ENCODE data around the gene THAP11.

Gene THAP11

DNA sequence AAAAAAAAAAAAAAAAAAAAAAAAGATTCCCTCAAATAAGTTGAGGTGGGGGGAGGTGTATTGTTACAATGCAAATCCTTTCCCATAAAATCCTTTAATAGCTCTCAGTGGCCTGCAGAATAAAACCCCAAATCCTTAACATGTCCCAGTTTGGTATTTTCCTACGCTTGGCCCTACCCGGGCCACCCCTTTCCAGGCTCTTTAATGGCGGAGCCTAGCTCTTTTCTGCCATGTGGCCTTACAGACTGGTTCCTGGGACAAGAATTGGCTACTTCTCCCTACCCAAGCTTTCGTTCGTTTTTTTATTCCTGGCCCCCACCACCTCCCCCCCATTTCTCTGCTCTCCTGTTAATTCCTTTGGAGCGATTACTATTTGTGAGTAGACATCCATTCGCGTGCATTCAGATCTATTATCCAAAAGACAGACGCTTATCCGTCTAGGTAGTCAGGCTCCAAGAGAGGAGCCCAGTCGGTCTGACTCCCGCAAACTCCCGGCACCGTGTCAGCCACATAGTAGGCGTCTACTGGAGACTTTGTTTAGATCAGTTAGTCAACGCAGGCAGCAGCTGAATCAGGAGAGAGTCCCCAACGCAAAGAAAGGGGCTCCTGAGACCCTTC is 813 bp upstream of the THAP11 start:
- Histone ChIP-seq H3K27me3 (ENCODE audit: insufficient read depth, low read length) (no peaks in the 10 kb centered on the region), H3F3A (ENCODE audit: insufficient read depth, low read length) (no peaks in the 10 kb centered on the region), H3K9ac (ENCODE audit: low read length) (peak overlapping the region; percentile 90), H3K27ac (ENCODE audit: low read depth, low read length, poor library complexity, severe bottlenecking) (peak overlapping the region; percentile 82), H3K79me2 (ENCODE audit: insufficient read depth, low read length) (no peaks in the 10 kb centered on the region), H3K9me2 (ENCODE audit: low read depth, low read length) (no peaks in the 10 kb centered on the region), H3K4me3 (ENCODE audit: low read depth, low read length, poor library complexity, severe bottlenecking) (peak overlapping the region; percentile 95), H2AFZ (ENCODE audit: low read length) (peak overlapping the region; percentile 57; the same call in 1 of the 2 replicates), H3K9me3 (ENCODE audit: low read length) (no peaks in the 10 kb centered on the region), H3K4me2 (ENCODE audit: low read length) (peak overlapping the region; percentile 92), H3K36me3 (ENCODE audit: insufficient read depth, low read length) (no peaks in the 10 kb centered on the region; the same call in 1 of the 2 replicates), H4K20me1 (ENCODE audit: insufficient read depth, low read length) (no peaks in the 10 kb centered on the region), H3K4me1 (ENCODE audit: insufficient read depth, low read length, severe bottlenecking) (peaks cover 41% of the 10 kb centered on the region)
- TF ChIP-seq EZH2 (IDR thresholded peaks at IDR 0.05; ENCODE audit: borderline replicate concordance, low read length): no peak
- TF ChIP-seq, protein P1, sequence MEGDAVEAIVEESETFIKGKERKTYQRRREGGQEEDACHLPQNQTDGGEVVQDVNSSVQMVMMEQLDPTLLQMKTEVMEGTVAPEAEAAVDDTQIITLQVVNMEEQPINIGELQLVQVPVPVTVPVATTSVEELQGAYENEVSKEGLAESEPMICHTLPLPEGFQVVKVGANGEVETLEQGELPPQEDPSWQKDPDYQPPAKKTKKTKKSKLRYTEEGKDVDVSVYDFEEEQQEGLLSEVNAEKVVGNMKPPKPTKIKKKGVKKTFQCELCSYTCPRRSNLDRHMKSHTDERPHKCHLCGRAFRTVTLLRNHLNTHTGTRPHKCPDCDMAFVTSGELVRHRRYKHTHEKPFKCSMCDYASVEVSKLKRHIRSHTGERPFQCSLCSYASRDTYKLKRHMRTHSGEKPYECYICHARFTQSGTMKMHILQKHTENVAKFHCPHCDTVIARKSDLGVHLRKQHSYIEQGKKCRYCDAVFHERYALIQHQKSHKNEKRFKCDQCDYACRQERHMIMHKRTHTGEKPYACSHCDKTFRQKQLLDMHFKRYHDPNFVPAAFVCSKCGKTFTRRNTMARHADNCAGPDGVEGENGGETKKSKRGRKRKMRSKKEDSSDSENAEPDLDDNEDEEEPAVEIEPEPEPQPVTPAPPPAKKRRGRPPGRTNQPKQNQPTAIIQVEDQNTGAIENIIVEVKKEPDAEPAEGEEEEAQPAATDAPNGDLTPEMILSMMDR (IDR thresholded peaks at IDR 0.05; ENCODE audit: low read length): no peak

DNA sequence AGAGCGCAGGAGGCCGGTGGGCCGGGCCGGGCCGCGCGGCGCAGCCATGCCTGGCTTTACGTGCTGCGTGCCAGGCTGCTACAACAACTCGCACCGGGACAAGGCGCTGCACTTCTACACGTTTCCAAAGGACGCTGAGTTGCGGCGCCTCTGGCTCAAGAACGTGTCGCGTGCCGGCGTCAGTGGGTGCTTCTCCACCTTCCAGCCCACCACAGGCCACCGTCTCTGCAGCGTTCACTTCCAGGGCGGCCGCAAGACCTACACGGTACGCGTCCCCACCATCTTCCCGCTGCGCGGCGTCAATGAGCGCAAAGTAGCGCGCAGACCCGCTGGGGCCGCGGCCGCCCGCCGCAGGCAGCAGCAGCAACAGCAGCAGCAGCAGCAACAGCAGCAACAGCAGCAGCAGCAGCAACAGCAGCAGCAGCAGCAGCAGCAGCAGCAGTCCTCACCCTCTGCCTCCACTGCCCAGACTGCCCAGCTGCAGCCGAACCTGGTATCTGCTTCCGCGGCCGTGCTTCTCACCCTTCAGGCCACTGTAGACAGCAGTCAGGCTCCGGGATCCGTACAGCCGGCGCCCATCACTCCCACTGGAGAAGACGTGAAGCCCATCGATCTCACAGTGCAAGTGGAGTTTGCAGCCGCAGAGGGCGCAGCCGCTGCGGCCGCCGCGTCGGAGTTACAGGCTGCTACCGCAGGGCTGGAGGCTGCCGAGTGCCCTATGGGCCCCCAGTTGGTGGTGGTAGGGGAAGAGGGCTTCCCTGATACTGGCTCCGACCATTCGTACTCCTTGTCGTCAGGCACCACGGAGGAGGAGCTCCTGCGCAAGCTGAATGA is 606 bp downstream of the THAP11 start:
- Histone ChIP-seq H3K36me3 (ENCODE audit: insufficient read depth, low read length) (no peaks in the 10 kb centered on the region; the same call in 1 of the 2 replicates), H3K9me2 (ENCODE audit: low read depth, low read length) (no peaks in the 10 kb centered on the region), H3K4me1 (ENCODE audit: insufficient read depth, low read length, severe bottlenecking) (peaks cover 44% of the 10 kb centered on the region), H3K4me3 (ENCODE audit: low read depth, low read length, poor library complexity, severe bottlenecking) (peak overlapping the region; percentile 95), H3K27me3 (ENCODE audit: insufficient read depth, low read length) (no peaks in the 10 kb centered on the region), H3K9me3 (ENCODE audit: low read length) (no peaks in the 10 kb centered on the region), H3K79me2 (ENCODE audit: insufficient read depth, low read length) (peaks cover 7% of the 10 kb centered on the region), H3K4me2 (ENCODE audit: low read length) (peak overlapping the region; percentile 92), H3K27ac (ENCODE audit: low read depth, low read length, poor library complexity, severe bottlenecking) (peak overlapping the region; percentile 87), H3K9ac (ENCODE audit: low read length) (peak overlapping the region; percentile 90), H3F3A (ENCODE audit: insufficient read depth, low read length) (no peaks in the 10 kb centered on the region), H4K20me1 (ENCODE audit: insufficient read depth, low read length) (no peaks in the 10 kb centered on the region), H2AFZ (ENCODE audit: low read length) (no peak overlapping the region)
- TF ChIP-seq EZH2 (IDR thresholded peaks at IDR 0.05; ENCODE audit: borderline replicate concordance, low read length): no peak
- TF ChIP-seq, protein P1 (IDR thresholded peaks at IDR 0.05; ENCODE audit: low read length): peak; percentile 59

DNA sequence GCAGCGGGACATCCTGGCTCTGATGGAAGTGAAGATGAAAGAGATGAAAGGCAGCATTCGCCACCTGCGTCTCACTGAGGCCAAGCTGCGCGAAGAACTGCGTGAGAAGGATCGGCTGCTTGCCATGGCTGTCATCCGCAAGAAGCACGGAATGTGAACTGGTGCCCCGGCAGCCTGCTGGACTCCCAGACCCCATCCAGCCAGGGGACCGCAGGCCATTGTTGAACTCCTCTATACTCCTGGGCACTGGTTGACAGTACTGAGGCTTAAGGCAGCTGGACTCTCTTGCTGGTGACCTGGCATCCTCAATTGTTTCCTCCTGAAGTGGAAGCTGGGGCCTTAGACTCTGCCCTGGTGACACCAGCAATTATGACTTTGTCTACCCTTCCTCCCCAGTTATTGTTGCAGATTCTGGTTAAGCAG is 1.2 kb downstream of the THAP11 start:
- Histone ChIP-seq H3K4me1 (ENCODE audit: insufficient read depth, low read length, severe bottlenecking) (peaks cover 49% of the 10 kb centered on the region), H3K27me3 (ENCODE audit: insufficient read depth, low read length) (no peaks in the 10 kb centered on the region), H3K27ac (ENCODE audit: low read depth, low read length, poor library complexity, severe bottlenecking) (peak overlapping the region; percentile 87), H3K9ac (ENCODE audit: low read length) (peak overlapping the region; percentile 90), H3K4me2 (ENCODE audit: low read length) (peak overlapping the region; percentile 92), H3F3A (ENCODE audit: insufficient read depth, low read length) (no peaks in the 10 kb centered on the region), H3K9me3 (ENCODE audit: low read length) (no peaks in the 10 kb centered on the region), H4K20me1 (ENCODE audit: insufficient read depth, low read length) (no peaks in the 10 kb centered on the region), H3K9me2 (ENCODE audit: low read depth, low read length) (no peaks in the 10 kb centered on the region), H3K36me3 (ENCODE audit: insufficient read depth, low read length) (no peaks in the 10 kb centered on the region; the same call in 1 of the 2 replicates), H3K4me3 (ENCODE audit: low read depth, low read length, poor library complexity, severe bottlenecking) (peak overlapping the region; percentile 95), H3K79me2 (ENCODE audit: insufficient read depth, low read length) (peaks cover 13% of the 10 kb centered on the region), H2AFZ (ENCODE audit: low read length) (no peak overlapping the region)
- TF ChIP-seq, protein P1 (IDR thresholded peaks at IDR 0.05; ENCODE audit: low read length): no peak
- no peak for TF ChIP-seq EZH2 (IDR thresholded peaks at IDR 0.05; ENCODE audit: borderline replicate concordance, low read length)

Data from OCI-LY1 (cell line).